GM21576 (cell line): ENCODE results near the gene KSR2.
"Not testable (repeated sequence)": the region's sequence is repeated elsewhere in the genome, so short reads cannot be mapped to it uniquely, and the experiment has no call there.

Source experiments
- ATAC-seq: cut with Tn5 transposase; IDR thresholded peaks from one replicate; pipeline ENCODE4 v1.9.1; 2021; ENCODE audit warnings: mild to moderate bottlenecking, moderate library complexity; ENCODE audit not compliant: unreplicated experiment

Gene KSR2

GRCh38 chr12:117968826-117969659, at the start of gene KSR2:
TSS of gene KSR2 (minus strand) at chr12:117968990. CDS start at chr12:117968255, 735 bp downstream.
- peak; percentile 63 for ATAC-seq

- ATAC-seq = no peak
Observed at GRCh38 chr12:118017926-118018325, 49.1 kb upstream of the KSR2 start.

- peak; percentile 99 for ATAC-seq
Observed at GRCh38 chr12:118016424-118017264, 47.9 kb upstream of the KSR2 start, which contains the start of gene RFC5. TSS of gene RFC5 (plus strand) at chr12:118016703. CDS start at chr12:118016828, 125 bp downstream.

GRCh38 chr12:118015944-118016343, 47.2 kb upstream of the KSR2 start:
- ATAC-seq = no peak

- ATAC-seq = no peak
Observed at GRCh38 chr12:118015306-118015705, 46.5 kb upstream of the KSR2 start.

- ATAC-seq = no peak
Observed at GRCh38 chr12:118013283-118013682, 44.5 kb upstream of the KSR2 start.

DNA sequence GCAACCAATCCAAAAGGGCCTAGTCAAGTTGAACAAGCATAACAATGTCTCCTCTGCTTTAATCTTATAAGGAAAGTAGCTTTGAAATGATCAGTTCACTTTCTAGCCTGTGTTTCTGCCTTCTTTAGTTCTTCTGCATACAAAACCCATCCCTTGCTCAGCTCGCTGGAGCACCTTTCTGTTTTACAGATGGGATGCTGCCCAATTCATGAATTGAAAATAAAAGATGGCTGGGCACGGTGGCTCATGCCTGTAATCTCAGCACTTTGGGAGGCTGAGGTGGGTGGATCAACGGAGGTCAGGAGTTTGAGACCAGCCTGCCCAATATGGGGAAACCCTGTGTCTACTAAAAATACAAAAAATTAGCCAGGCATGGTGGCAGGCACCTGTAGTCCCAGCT, 43.2 kb upstream of the KSR2 start:
- no peak for ATAC-seq

DNA sequence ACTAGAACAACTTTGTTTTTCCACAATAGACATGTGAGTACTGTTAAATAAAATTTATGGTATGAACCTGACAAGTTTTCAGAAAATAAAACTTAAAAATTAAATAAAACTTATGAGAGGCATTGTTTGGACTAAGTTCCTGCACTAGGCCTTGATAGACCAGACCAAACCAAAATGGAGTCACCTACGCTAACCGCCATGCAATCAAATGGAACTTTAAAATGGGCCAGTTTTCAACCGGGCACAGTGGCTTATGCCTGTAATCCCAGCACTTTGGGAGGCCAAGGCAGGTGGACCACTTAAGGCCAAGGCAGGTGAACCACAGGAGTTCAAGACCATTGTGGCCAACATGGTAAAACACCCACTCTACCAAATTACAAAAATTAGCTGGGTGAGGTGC, 42.6 kb upstream of the KSR2 start:
- ATAC-seq = no peak

DNA sequence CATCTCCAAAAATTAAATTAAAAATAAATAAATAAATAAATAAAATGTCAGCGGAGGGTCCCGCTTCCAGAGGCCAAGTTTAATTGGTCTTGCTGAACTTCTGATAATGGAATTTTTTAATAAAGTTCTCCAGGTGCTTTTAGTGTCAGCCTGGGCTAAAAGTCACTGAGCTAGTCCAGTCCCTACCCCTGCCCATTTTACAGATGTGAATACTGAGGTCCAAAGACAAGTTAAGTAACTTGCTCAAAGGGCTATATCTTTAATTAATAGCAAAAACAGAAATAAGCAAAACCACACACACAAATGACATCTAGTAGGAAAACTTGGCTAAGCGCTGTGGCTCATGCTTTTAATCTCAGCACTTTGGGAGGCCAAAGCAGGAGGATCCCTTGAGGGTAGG, 42.1 kb upstream of the KSR2 start:
- no peak for ATAC-seq

- ATAC-seq = not testable (repeated sequence)
Observed at GRCh38 chr12:117999806-118000205, 31.0 kb upstream of the KSR2 start.

DNA sequence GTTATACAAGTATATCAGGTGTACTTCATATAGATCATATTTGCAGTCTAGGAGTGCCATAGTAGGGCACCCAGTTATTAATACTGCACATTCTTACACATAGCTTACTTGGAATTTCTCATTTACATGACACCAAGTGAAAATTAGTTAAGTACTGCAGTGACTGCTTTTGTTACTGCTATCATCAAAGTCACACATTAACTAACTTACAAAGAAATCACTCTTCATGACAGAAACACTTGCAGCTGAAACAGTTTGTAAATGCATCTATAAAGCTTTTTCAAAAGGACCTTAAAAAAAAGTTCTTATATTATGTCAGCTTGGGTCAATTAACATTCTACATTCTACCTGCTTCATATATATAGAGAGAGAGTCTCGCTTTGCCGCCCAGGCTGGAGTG, 29.9 kb upstream of the KSR2 start:
- ATAC-seq = no peak

DNA sequence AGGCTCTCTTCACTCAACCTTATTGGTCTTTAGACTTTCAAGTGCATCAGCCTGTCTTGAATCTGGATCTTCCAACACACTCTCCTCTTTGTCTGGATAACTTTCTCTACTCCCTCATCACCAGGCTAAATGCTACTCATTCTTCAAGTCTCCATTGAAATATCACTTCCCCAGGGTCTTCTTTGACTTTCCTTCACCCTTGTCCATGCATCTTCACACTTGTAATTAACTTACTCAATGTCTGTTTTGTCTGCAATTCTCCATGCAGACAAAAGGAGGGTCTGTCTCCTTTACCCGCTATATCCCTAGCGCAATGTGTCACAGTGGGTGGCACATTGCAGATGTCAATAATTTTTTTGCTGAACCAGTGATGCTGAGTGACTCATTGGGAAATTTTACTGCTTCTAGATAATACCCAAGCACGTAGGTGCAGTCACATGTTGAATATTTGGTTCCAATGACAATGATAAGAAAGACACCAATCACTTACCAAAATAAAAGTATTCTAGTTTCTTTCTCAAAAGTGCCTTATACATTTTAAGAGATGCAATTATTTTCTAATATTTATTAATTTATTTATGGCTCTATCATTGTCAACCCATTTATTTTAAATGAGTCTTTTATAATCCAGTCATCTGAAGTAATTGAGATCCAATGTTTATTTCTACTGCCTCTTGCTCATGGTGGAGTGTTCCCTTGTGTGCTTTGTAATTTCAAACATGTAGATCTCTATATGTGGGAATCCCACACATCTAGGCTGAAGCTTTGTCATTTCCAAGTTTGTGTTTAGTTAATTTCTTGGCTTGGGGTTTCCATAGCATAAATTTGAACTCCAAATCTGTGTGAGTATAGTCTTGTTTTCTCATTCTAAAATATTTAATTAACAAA, 26.0 kb upstream of the KSR2 start:
- no peak for ATAC-seq

GRCh38 chr12:117986705-117987469, 18.1 kb upstream of the KSR2 start:
- no peak for ATAC-seq

DNA sequence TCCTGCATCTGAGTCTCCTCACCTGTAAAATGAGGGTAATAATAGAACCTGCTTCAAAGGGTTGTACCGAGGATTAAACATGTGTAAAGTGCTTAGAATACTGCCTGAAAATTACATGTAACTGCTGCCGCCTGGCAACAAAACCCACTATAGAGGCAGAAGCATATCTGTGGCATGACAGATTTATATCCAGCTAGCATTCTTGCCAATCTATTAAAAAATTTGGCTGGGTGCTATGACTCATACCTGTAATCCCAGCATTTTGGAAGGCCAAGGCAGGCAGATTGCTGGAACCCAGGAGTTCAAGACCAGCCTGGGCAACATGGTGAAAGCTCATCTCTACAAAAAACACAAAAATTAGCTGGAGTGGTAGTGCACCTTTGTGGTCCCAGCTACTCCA, 16.4 kb upstream of the KSR2 start:
- ATAC-seq = no peak

GRCh38 chr12:117981267-117981666, 12.5 kb upstream of the KSR2 start:
- ATAC-seq = no peak

DNA sequence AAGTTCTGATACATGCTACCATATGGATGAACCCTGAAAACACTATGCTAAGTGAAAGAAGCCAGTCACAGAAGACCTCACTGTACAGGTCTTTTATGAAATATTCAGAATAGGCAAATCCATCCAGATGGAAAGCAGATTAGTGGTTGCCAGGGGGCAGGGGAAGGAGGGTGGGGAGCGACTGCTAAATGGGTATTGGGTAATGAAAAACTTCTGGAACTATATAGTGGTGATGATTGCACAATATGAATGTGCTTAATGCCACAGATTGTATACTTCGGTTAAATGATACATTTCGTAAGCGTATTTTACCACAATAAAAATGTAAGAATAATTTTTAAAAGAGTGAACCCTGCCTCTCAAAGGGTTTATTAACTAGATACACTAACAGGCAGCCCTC, 11.8 kb upstream of the KSR2 start:
- ATAC-seq = no peak

- no peak for ATAC-seq
Observed at GRCh38 chr12:117977373-117977772, 8.6 kb upstream of the KSR2 start.

GRCh38 chr12:117975006-117975405, 6.2 kb upstream of the KSR2 start:
- no peak for ATAC-seq

DNA sequence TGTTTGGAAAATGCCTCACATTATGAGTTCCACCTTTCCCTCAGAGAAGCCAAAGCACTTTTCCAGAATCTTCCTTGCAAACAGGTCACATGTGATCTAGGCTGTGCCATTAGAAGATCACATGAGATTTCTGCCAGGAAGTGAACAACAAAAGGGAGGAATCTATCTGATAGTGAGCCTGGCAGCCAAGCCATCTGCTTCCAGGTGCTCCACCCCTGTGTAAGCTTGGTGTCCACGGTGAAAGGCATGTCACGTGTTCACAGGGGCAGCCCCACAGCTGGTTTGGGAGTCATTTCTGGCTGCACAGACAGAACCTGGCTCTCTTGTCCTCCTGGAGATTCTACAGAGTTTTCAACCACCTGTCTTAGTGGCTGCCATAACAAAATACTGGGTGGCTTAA, 3.5 kb upstream of the KSR2 start:
- ATAC-seq = no peak

- no peak for ATAC-seq
Observed at GRCh38 chr12:117970334-117970733, 1.5 kb upstream of the KSR2 start.
